ENCODE data around the gene GNAQ. TPM values are rescaled to one million over a fixed set of nuclear protein-coding genes. Genes with fewer than 3 reads are reported as not detected.
"Not testable (repeated sequence)": the region's sequence is repeated elsewhere in the genome, so short reads cannot be mapped to it uniquely, and the experiment has no call there.

The GNAQ gene
- total RNA-seq, 4 donors from 2014 or later, result 35.4 to 95.7 (median 52.3) TPM

- no peak for DNase-seq
- H3K4me1 ChIP-seq, result no peaks in the 10 kb centered on the region
- H3K27ac ChIP-seq, result peak overlapping the region; percentile 45 to 49
- intact Hi-C loops (cut with DNase I; ENCODE audit: low total_unique reads), result no loop called here
- TF ChIP-seq CTCF (IDR thresholded peaks at IDR 0.05) (no peak), POLR2A (IDR thresholded peaks at IDR 0.05) (no peak)
- H3K9me3 ChIP-seq, result no peaks in the 10 kb centered on the region
- no peaks in the 10 kb centered on the region for H3K36me3 ChIP-seq
- no peaks in the 10 kb centered on the region for H3K27me3 ChIP-seq
- H3K4me3 ChIP-seq, result no peak overlapping the region
Measured at GRCh38 chr9:77729177-77729576, 302.4 kb downstream of the GNAQ start.

- Histone ChIP-seq H3K27ac (peak overlapping the region in 1 of 2 donors; percentile 43), H3K27me3 (no peaks in the 10 kb centered on the region), H3K4me3 (no peak overlapping the region), H3K4me1 (no peaks in the 10 kb centered on the region), H3K36me3 (no peaks in the 10 kb centered on the region), H3K9me3 (no peaks in the 10 kb centered on the region)
- no peak for TF ChIP-seq POLR2A (IDR thresholded peaks at IDR 0.05)
- no peak for TF ChIP-seq CTCF (IDR thresholded peaks at IDR 0.05)
- intact Hi-C loops (cut with DNase I; ENCODE audit: low total_unique reads), result no loop called here
- no peak for DNase-seq
Measured at GRCh38 chr9:77726814-77727213, 304.8 kb downstream of the GNAQ start.

- Histone ChIP-seq H3K27ac (peak overlapping the region in 1 of 2 donors; percentile 43), H3K4me1 (no peaks in the 10 kb centered on the region), H3K4me3 (no peak overlapping the region), H3K9me3 (no peaks in the 10 kb centered on the region), H3K27me3 (no peaks in the 10 kb centered on the region), H3K36me3 (no peaks in the 10 kb centered on the region)
- intact Hi-C loops (cut with DNase I; ENCODE audit: low total_unique reads), result no loop called here
- DNase-seq, result no peak
- TF ChIP-seq CTCF (IDR thresholded peaks at IDR 0.05) (no peak), POLR2A (IDR thresholded peaks at IDR 0.05) (no peak)
Measured at GRCh38 chr9:77726289-77726688, 305.3 kb downstream of the GNAQ start.

- Histone ChIP-seq H3K9me3 (no peaks in the 10 kb centered on the region), H3K4me1 (no peaks in the 10 kb centered on the region), H3K27me3 (no peaks in the 10 kb centered on the region), H3K4me3 (no peak overlapping the region), H3K36me3 (no peaks in the 10 kb centered on the region), H3K27ac (peak overlapping the region in 1 of 2 donors; percentile 43)
- TF ChIP-seq POLR2A (IDR thresholded peaks at IDR 0.05) (no peak), CTCF (IDR thresholded peaks at IDR 0.05) (no peak)
- intact Hi-C loops (cut with DNase I; ENCODE audit: low total_unique reads), result no loop called here
- no peak for DNase-seq
Measured at GRCh38 chr9:77725820-77726219, 305.8 kb downstream of the GNAQ start.

GRCh38 chr9:77725046-77725694 lies 306.4 kb downstream of the GNAQ start:
- Histone ChIP-seq H3K27ac (no peak overlapping the region), H3K4me3 (no peak overlapping the region), H3K9me3 (no peaks in the 10 kb centered on the region), H3K27me3 (no peaks in the 10 kb centered on the region), H3K4me1 (no peaks in the 10 kb centered on the region), H3K36me3 (no peaks in the 10 kb centered on the region)
- DNase-seq, result no peak
- TF ChIP-seq POLR2A (IDR thresholded peaks at IDR 0.05) (no peak), CTCF (IDR thresholded peaks at IDR 0.05) (no peak)
- intact Hi-C loops (cut with DNase I; ENCODE audit: low total_unique reads), result no loop called here

- H3K36me3 ChIP-seq; DNase-seq; H3K9me3 ChIP-seq; H3K4me1 ChIP-seq; H3K27me3 ChIP-seq; H3K4me3 ChIP-seq; intact Hi-C loops (cut with DNase I; ENCODE audit: low total_unique reads): not testable (repeated sequence)
- H3K27ac ChIP-seq, result peak overlapping the region; percentile 73 to 92
Measured at GRCh38 chr9:77721156-77721555, 310.5 kb downstream of the GNAQ start.
